Measurements from ENCODE around the gene ARID1B.
A peak's percentile ranks its signal among the peaks of the same experiment; 100 is the strongest.

Gene ARID1B

DNA sequence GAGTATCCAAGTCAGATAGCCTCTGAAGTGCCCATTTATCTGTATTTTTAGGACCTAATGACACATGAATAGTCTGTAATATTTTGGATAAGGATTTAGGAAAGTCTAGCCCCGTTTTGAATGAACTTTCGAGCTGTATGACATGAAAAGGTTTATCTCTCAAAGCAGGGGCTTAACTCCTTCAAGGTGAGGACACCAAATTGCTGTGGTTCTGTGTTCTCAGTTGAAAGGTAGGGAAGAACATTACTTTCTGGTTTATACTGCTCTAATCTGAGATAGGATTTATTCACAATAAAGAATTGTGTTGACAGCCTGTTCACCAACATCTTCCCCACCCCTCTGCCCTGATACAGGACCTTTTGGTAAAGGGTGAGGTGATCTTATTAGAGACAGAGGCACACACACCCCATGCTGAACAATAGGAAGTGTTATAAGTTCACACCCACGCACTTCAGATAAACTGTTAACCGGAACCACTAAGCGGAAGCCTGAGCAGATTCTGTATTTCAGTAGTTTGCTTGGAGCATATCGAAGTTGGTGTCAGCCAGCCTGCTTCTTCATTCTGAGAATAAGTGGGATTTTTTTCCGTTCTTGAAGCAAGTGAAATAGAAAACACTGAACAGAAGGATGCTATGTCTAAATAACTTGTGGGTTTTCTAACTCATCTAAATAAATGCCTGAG lies 322.9 kb downstream of the ARID1B start:
- DNase-seq (ENCODE audit: low read depth in 2 of 2), result peak; percentile 10 to 41

DNA sequence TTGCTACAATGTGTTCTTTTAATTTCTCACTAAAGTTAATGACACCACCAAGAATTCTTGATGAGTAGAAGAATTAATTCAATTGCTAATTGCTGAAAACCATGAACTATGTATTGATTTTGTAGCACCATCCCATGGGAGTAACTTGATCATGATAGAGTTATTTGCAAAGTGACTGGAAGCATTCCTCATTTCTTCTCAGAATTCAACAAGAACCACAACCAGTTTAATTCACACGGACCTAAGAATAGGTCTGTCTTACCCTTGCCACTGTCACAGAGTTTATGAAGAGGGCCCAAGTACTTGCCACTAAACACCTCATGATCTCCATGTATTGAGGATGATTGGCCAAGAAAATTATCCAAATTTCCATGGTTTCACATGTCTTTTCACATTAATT lies 324.0 kb downstream of the ARID1B start:
- DNase-seq (ENCODE audit: low read depth in 2 of 2), result no peak

DNA sequence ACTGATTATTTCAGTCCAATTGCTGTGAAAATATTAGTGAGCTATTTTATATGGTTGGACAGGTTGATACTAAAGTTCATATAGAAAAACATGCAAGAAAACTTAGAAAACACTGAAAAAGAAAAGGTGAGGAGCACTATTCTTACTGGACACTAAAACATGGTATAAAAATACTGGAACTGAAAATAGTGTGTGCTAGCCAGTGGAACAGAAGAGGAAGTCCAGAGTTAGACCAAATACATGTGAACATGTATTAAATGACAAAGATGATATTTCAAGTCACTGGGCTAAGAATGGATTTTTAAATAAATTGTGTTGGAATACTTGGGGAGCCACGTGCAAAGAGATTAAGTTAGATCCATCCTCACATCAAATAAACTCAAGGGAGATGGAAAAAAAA lies 327.6 kb downstream of the ARID1B start:
- DNase-seq (ENCODE audit: low read depth in 2 of 2), result no peak

DNA sequence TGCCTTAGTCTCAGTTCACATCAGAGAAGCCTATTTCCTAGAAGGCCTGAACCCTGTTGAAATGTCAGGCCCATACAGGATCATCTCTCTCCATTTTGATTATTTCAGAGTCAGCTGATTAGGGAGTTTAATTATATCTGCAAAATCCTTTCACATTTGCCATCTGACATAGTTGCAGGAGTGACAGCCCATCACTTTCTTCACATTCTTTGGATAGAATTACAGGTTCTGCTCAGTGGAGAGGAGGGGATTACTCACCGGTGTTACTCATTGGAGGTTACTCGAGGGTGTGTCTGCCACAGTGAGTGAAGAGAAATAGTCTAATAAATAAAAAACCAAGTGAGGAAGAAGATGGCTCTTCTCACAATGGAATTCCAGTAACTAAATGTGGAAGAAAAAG lies 329.3 kb downstream of the ARID1B start:
- no peak for DNase-seq (ENCODE audit: low read depth in 2 of 2)

DNA sequence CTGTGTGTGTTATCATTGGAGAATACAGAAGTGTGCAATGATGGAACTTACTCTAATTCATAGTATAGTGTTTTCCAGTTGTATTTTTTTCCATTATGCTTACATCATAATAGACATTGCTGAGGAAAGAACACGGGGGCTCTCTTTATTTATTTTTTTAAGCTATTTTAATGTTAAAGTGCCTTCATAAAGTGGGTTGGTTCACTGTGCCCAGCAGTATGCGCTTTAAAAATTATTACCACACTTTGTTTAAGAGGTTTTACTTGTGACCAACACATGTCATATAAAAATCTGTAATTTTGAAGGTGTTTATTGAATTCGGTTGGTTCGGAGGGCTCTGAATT lies 330.4 kb downstream of the ARID1B start:
- DNase-seq (ENCODE audit: low read depth in 2 of 2), result no peak

DNA sequence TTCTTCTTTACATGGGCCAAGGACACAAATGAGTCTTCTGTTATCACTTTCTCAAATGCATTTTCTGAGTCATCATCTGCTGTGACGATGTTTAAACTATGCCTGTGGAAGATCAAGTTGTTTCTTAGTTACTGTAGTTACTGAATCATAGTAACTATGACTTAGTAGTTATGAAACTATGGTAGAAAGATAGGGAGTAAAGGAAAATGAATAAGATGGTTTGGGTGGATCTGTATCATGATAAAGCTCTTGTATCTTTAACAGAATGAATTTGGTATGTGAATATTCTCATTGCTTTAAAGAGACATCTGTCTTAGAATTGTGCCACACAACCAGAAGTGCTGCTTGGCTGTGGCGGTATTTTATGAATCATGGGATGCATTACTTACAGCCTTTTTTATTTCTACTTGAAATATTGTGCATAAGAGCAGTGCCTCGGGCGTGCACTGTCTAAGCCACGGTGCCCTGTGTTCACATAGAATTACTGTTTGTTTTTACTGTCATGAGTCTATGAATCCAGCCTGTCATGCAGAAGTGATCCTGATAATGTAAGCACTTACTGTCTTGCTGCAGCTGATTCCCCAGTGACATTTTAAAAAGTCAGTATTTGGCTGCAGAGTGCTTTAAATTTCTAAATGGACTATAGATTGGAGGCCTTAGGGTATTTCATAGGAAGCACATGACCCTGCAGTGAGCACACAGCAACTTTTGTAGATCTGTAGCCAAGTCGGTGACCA lies 330.9 kb downstream of the ARID1B start:
- DNase-seq (ENCODE audit: low read depth in 2 of 2), result no peak

DNA sequence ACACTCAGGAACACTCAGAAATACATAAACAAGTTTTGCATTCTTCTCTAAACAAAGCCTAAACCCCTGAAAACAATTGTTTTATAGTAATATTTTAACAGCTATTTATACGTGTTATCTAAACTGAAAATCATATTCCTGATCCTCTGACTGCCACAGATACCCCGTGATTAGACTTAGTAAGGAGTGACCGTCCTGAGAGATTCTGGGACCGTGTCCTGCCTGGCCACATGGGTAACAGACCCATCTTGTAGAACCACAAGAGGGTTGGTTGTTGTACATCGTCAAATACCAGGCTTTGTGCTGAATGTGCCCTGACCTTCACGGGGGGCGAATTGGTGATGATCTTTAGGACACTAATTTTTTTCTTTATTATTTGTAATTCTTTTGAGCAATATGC lies 331.7 kb downstream of the ARID1B start:
- DNase-seq (ENCODE audit: low read depth in 2 of 2), result no peak

DNA sequence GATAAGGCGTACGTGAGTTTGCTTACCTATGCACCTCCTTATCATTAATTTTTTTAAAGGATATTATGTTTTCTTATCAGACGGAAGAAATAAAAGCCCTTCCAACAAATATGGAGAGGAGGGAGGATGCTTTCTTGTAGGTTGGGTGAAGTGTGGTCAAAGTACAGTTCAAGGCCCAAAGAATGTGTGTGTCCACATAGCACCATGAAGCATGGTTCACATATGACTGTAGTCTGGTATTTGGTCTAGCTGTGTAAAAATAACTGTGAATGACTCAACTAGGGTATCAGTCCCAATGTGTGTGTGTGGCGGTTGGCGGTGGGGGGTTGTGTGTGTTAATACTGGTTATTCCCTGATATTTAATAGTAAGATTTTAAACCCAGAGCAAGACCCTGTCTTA lies 333.4 kb downstream of the ARID1B start:
- DNase-seq (ENCODE audit: low read depth in 2 of 2), result no peak

DNA sequence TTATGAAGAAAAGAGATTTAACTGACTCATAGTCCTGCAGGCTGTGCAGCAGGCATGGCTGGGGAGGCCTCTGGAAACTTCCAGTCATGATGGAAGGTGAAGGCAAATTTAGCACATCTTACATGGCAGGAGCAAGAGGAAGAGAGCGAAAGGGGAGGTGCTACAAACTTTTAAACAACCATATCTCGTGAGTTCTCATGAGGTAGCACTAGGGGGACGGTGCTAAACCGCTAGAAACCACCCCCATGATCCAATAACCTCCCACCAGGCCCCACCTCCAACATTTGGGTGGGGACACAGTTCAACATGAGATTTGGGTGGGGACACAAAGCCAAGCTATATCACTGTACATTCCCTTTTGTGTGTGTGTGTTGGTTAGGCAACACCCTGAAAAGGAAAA lies 336.2 kb downstream of the ARID1B start:
- DNase-seq (ENCODE audit: low read depth in 2 of 2), result no peak

DNA sequence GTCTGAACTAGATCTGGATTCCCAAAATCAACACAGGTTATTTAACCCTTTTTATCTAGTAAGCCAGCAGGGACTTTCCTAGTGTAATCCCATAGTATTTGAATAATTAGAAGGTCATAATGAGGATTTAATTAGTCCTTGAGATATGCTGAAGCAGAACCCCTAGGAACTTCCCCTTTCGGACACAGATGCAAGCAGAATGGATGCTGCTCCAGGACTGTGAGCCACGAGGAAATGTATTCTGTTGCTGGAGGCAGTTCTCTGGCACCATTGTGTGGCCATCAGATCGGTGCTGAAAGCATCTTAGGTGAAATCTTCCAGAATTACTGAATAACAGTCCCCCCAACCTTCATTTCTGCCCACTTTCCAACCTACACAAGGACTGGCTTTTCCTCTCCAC lies 339.2 kb downstream of the ARID1B start:
- no peak for DNase-seq (ENCODE audit: low read depth in 2 of 2)

DNA sequence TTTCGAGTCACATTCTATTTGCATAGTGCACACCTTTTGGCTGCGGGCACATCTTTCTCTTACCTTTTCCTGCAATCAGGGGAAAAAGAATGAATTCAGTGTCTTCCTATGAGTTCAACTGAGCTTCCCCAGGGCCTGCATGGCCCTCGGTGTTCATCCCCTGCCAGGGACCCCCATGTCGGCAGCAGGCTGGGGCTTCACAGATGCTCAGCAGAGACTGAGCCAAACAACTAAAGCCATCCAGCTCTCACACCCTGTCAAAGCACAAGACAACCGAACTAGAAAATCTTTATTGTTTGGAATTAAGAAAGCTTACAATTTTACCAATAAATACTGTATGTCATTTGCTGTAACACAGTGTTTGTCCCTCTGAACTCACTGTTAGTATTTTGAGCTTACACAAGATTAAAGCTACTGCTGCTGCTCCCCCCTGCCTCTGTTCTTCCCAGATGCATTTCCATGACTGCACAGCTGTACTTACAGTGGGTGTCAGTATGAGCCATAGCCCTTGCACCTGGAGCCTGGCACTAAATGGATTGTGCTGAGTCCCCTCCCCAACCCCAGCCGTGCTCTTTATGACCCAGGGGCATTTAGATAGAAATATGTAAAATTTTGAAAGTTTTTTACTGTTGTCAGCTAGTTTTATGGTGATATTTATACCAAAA lies 340.4 kb downstream of the ARID1B start:
- no peak for DNase-seq (ENCODE audit: low read depth in 2 of 2)

DNA sequence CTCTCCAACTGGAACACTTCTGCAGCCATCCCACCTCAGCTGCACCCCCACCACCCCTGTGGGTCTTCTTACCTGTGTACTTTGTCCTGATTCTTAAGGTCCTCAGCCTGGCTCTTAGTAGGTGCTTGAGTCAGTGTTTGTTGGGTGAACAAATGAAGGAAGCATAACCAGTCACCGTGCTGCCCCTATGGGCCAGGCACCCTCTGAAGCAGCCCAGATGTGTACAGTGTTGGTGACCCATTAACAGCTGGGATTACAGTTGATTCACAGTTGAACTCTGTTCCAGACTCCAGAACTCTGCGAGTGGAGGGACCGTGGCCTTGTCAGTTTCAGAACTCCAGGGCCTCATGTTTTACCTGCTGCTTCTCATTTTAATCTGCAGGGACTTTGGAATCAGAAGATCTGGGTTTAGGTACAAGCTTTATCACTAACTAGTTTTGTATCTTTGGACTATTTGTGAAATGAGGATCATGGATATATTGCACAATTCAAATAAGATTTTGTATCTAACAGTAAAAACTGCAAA lies 342.4 kb downstream of the ARID1B start:
- DNase-seq (ENCODE audit: low read depth in 2 of 2), result no peak

DNA sequence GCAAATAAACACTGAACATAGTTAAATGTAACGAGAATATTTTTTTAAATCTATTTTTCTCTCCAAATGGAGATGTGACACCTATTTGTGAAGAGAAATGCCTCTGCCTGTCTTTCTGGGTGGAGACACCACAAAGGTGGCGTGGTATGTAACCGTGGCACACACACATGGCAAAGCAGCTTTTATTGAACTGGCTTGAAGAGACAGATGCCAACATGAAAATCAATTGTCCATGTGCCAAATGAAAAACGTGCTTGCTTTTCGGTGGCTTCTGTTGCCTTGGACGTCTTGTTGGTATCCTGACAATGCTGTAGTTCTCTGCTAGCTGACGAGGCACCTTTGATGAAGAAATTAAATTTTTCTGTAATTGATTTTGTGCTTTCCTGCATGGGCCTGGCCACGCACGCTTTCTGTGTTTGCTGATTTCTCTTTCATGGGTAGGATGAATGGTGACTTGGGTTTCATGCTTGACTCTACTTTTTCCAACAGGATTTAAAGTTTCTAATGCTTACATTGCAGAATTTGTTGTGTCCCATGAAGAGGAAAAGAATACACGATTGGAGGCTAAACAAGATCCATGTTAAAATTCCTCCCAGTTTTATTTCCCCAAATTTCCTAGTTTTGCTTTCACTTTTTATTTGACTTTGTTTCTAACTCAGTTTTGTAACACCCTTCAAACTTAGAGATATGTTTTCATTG lies 343.5 kb downstream of the ARID1B start:
- DNase-seq (ENCODE audit: low read depth in 2 of 2), result no peak

- no peak for DNase-seq (ENCODE audit: low read depth in 2 of 2)
Observed at GRCh38 chr6:157121897-157122296, 344.7 kb downstream of the ARID1B start.

DNA sequence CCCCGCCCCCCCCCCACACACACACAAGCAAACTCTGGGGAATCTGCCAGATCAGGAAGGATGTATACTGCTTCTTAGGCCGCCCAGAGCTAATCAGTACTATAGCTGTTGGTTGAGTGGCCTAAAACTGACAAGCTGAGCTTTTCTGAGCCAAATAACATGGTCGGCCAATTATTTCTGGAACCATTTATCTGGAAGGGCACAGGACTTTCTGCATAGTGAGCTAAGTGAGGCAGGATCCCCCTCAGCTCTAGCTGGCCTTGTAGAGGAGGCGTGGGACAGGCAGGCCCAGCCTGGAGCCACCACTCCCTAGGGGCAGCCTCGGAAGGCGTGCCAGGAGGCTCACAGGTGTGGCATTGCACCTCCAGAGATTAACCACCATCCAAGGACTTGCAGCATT lies 346.1 kb downstream of the ARID1B start:
- no peak for DNase-seq (ENCODE audit: low read depth in 2 of 2)

- DNase-seq (ENCODE audit: low read depth in 2 of 2), result no peak
Observed at GRCh38 chr6:157124485-157125254, 347.5 kb downstream of the ARID1B start.

GRCh38 chr6:157125531-157125930 lies 348.4 kb downstream of the ARID1B start:
- no peak for DNase-seq (ENCODE audit: low read depth in 2 of 2)

DNA sequence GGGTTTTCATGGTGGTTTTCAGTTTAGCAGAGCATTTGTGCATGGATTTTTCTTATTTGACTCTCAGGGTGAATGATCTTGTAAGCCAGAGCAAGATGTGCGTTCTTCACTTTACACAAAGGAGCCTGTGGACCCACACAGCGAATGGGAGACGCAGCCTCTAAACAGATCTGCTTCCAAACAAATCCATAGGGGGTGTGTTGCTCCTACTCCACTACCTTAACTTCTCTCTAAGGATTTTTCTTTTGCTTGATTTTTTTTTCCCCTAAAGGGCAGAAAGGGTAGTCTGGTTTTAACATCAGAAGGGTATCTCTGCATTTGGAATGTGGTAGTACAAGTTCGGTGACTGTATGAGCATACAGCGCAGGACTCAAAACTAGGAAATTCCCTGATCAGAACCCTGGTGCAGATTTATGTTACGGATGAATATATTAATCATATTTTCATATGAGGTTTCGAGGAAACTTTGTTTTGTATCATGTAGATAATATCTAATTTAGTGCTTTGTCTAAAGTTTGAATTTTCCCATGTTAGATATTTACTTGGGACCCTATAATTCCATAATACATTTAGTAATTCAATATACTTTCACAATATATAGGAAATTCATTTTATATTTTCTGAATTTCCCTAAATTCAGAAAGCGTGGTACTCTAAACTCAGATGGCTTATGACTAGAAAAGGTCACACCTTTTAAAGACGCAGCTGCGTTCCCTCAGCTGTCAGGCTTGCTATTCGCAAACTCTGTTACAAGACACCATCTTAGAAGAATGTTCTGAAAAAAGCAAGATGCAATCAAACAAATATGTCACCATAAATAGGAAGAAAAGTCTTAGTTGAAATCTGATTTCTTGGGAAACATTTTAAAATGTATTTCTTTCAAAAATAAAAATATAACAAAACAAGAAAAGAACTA lies 349.3 kb downstream of the ARID1B start:
- no peak for DNase-seq (ENCODE audit: low read depth in 2 of 2)

DNA sequence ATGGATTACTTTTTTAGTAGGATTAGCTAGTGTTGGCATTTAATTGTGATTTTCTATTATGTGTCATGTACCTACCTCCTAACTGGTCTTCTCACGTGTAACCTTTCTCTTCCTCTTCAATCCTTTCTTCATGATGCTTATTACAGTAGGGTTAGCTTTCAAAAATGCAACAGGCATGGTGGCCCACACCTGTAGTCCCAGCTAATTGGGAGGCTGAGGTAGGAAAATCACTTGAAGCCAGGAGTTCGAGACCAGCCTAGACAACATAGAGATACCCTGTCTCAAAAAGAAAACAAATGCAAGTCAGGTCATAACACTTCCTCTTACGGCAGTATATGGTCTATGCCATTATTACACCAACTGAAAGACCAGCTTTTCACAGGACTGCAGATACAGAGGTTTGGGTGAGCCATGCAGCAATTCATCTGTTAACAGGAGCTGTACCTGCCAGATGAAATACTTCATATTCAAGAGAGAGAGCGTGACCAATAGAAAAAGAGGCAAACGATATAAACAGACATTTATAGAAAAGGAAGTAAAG lies 351.1 kb downstream of the ARID1B start:
- DNase-seq (ENCODE audit: low read depth in 2 of 2), result no peak

DNA sequence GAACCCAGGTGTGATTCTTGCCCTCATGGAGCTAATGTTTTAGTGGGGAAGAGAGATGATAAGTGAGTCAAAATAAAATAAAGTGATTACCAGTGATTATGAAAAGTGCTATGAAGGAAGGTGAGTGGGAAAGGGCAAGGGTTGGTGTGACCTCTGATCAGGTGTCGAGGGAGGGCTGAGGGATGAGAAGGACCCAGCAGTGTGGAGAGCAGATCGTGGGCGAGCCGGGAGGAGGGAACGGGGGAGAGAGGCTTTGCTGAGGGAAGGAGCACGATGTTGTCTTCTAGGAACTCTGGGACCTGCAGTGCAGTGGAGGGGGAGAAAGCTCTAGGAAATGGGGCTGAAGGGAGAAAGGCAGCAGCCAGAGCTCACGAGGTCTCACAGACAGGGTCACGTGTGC lies 354.1 kb downstream of the ARID1B start:
- no peak for DNase-seq (ENCODE audit: low read depth in 2 of 2)

Measured in activated CD8-positive, alpha-beta memory T cell treated with anti-CD3 and anti-CD28 coated beads for 4 hours (primary cell).